ENCODE measurements around the gene SHISA9.

SHISA9 gene

DNA sequence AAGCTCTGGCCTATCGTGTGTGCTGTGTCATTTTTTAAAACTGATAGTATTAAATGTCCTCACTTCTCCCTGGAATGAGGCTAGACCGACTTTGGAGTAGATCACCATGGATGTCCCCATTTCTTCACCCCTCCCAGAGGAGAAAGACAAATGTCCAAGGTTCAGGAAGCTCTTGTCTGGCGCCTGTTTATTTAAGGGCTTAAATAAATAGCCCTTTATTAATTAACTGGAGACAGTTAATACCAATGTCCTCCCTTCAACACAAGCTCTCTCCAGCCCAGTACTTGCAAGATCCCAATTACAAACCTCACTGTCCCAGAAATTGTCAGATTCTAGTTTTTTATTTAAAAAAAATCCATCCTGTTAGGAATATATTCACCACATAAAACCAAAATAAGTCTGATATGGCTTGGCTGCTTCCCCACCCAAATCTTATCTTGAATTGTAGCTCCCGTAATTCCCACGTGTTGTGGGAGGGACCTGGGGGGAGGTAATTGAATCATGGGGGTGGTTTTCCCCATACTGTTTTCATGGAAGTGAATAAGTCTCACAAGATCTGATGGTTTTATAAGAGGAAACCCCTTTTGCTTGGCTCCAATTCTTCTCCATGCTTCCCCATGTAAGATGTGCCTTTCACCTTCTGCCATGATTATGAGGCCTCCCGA, 344.4 kb downstream of the SHISA9 start:
- DNase-seq (ENCODE audit: extremely low read depth in 1 of 2, low read depth in 1 of 2), result no peak

DNA sequence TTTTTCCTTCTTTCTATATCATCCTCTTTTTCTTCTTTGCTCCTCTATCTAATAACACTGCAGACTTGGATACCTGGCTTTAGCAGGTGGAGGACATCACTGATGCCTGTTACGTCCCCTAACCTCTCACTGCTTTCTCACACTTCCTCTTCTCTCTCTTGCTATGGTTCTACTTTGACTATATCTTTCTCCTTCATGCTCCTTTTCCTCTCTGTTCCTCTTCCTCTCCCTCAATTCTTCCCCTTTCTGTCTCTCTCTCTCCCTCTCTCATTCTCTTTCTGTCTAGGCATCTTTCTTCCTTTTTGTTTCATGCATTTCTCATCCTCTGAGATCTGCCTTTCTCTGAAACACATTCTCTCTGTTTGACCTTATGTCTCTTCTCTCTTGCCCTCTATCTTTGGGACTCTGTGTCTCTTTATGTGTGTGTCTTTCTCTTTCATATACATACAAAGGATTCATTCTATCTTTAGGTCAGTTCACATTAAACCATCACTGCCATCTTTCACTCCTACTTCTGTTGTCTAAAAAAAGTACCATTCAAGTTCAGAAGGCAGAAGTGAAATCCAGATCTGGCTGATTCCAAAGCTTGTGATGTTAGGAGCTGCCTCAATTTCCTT, 353.7 kb downstream of the SHISA9 start:
- DNase-seq (ENCODE audit: extremely low read depth in 1 of 2, low read depth in 1 of 2), result no peak

DNA sequence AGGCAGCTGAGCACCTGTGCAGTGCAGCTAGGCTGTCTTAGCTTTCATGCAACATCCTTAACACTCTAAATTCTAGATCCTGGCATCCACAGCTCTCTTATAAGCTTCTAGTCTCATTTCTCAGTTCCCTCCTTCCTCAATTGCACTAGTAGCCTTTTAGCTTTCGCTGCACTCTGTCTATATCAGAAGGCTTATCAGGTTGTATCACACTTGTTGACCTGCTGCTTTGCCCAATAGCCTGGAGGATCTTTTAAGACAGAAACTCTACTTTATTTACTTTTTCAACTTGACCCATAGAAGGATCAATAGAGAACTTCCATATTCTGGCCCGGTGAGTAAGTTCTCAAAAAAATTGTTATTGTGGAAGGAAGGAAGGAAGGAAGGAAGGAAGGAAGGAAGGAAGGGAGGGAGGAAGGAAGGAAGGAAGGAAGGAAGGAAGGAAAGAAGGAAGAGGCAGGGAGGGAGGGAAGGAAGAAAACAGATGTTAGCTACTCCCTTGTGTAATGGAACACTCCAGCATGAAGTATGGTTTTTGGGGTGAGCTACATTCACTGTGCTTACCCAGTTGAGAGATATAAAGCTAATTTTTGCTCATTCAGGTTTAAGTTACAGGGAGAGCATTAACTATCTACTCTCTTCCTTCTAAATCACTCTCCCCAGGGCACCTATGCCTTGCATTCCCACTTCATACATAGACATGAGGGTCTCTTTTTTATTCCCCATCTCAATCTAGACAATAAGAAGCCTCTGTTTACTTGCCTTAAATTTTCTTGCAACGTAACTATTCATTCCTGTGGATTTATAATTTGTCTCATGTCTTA, 361.1 kb downstream of the SHISA9 start:
- DNase-seq (ENCODE audit: extremely low read depth in 1 of 2, low read depth in 1 of 2), result no peak

DNA sequence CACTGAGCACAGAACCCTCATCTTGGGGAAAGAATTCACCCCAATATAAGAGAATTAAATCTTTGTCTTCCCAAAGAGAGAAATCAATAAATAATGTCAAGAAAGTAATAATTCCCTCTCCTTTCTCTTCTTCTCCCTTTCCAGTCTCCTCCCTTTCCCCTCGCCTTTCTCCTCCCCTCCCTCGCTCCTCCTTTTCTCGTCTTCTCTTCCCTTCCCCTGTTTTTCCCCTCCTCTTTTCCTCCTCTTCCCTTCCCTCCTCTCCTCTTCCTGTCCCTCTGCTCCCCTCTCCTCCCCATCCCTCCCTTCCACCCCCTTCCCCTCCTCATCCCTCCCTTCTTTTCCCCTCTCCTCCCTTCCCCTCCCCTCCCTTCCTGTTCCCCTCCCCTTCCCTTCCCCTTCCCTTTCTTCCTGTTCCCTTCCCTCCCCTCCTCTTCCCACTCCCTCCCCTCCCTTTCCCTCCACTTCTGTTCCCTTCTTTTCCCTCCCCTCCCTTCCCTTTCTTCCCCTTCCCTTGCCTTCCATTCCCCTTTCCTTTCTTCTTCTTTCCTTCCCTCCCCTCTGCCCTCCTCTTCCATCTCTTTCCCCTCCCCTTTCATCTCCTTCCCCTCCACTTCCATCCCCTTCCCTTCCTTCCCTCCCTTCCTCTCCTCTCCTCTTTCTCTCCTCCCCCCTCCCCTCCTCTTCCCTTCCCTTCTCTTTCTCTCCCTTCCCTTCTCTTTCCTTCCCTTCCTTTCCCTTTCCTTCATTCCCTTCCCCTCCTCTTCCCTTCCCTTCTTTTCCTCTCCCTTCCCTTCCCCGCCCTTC, 363.6 kb downstream of the SHISA9 start:
- no peak for DNase-seq (ENCODE audit: extremely low read depth in 1 of 2, low read depth in 1 of 2)

DNA sequence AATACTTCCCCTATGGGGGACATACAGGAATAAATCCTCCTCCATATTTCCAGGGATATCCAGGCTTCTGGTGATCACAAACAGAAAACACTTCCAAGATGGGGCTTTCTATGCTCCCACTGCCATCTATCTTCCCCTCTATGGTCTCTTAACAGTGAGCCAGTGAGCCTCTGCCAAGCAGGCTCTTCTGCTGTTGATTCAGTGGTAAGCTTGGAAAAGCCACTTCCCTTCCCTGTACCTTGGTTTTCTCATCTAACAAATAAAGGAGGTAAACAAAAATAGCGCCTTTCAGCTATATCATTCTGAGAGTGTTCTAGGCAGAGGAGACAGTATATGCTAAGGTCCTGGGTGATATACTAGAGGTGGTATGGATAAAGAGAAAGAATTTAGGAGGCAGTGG, 368.0 kb downstream of the SHISA9 start:
- DNase-seq (ENCODE audit: extremely low read depth in 1 of 2, low read depth in 1 of 2), result no peak

DNA sequence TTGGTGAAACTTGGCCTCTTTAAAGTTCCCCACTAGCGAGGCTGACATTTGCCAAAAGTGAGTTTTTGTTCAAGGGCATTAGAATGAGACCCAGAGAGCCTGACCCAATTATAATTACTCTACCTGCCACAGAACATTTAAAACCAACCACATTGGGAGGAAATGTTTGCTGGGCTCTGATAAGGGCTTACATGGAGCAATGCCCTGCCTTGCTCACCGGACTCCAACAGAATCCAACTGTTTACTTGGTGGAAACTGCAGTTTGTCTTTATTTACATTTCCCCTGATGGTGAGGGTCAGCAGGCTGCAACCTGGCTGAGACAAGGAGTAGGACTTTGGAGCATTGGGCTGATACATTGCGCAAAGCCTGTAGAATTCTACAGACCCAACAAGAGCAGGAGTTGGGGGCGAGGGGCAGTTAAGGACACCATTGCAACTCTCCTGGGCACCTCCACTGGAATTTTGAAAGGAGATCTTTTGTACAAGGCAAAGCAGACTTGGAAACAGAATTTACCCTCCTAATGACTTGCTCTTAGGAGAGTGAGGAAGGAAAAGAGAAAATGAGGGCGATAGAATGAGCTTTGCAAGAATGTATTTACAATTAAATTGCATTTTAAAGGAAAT, 368.6 kb downstream of the SHISA9 start:
- DNase-seq (ENCODE audit: extremely low read depth in 1 of 2, low read depth in 1 of 2), result no peak

DNA sequence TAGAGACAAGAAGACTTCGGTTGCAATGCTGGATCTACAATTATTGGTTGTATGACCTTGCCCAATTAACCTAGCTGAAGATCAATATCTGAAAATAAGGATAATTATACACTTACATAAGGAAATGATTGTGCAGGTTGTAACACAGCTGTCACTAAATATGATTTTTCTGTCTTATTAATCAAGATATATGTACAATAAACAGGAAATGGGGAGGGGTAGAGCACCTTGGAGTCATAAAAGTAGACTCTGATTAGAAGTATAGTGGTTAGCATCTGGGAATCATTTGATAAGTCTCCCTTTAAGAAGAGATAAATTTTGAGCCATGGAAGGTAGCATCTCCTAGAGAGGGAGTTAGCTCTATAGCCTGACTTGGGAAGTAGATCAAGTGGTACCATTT, 369.2 kb downstream of the SHISA9 start:
- DNase-seq (ENCODE audit: extremely low read depth in 1 of 2, low read depth in 1 of 2), result no peak

DNA sequence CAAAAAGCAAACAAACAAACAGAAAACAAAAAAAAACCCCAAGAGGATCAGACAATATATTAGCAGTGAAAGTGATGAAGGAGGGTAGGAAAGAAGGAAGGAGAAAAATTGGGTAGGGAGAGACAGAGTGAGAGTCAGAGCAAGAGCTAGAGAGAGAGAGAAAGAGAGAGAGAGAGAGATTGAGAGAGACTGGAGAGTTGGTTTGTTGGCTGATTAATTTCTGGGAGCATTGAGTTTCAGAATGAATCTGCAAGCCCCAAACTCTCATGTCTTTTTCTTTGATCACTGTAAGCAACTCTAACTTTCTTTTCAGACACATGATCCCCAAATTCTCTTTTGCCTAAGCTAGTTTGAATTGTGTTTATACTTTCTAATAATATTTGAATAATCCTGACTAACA, 388.1 kb downstream of the SHISA9 start:
- DNase-seq (ENCODE audit: extremely low read depth in 1 of 2, low read depth in 1 of 2), result no peak
